Measurements from ENCODE around the gene RB1. TPM values are rescaled to one million over a fixed set of nuclear protein-coding genes. Genes with fewer than 3 reads are reported as not detected.

RB1 gene
- total RNA-seq, 2 donors from 2014 or later, result 42.1 to 43.7 TPM

DNA sequence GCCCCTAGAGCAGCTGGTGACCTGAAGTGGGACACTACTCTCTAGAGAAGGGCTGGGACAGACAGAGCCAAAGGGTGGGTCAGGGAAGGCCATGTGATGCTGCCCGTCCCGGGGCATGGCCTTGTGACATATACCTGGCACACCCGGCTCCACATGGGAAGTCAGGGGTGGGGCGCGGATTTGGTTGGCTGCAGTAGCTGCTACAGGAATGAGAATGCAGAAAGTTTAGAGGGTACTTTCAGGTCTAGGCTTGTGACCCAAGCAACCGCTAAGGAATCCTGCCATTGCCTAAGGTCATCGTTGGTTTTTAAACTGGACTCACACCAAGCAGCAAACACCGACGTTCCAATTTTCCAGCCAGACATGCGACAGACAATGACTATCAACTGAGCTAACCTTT lies 203.5 kb downstream of the RB1 start:
- TF ChIP-seq POLR2A (IDR thresholded peaks at IDR 0.05) (no peak), POLR2AphosphoS5 (IDR thresholded peaks at IDR 0.05) (no peak)
- TF ChIP-seq, protein P1, sequence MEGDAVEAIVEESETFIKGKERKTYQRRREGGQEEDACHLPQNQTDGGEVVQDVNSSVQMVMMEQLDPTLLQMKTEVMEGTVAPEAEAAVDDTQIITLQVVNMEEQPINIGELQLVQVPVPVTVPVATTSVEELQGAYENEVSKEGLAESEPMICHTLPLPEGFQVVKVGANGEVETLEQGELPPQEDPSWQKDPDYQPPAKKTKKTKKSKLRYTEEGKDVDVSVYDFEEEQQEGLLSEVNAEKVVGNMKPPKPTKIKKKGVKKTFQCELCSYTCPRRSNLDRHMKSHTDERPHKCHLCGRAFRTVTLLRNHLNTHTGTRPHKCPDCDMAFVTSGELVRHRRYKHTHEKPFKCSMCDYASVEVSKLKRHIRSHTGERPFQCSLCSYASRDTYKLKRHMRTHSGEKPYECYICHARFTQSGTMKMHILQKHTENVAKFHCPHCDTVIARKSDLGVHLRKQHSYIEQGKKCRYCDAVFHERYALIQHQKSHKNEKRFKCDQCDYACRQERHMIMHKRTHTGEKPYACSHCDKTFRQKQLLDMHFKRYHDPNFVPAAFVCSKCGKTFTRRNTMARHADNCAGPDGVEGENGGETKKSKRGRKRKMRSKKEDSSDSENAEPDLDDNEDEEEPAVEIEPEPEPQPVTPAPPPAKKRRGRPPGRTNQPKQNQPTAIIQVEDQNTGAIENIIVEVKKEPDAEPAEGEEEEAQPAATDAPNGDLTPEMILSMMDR (IDR thresholded peaks at IDR 0.05), result no peak
- H3K27ac ChIP-seq, result peak overlapping the region; percentile 59 to 72
- H3K27me3 ChIP-seq (replicated peaks; ENCODE audit: insufficient read depth), result no peaks in the 10 kb centered on the region
- peak; percentile 64 for DNase-seq (ENCODE audit: low spot score)
- H3K4me3 ChIP-seq, result no peak overlapping the region
- H3K36me3 ChIP-seq, result no peaks in the 10 kb centered on the region
- no peaks in the 10 kb centered on the region for H3K9me3 ChIP-seq
- WGBS, result 48% methylated on average over 10 of the region's 10 CpGs
- intact Hi-C loops (cut with DNase I), result no loop called here
- no peaks in the 10 kb centered on the region for H3K4me1 ChIP-seq (replicated peaks)

DNA sequence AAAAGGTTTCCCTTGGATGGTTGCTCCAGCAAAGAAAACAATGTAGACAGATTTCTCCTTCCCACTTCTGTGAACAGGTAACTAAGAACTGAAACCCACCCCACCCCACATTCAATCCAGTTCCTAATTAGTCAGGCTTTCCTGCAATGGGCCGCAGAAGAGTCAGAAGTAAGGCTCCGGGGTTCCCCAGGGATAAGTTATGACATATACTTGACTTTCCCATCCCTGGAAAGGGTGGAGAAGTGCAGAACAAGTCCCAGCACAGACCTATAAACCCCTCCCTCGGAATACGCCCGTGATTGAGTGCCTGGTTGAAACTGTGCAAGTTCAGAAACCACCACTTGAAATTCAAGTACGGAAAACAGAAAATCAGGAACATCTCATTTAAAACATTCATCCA lies 204.5 kb downstream of the RB1 start:
- DNase-seq (ENCODE audit: low spot score), result no peak
- Histone ChIP-seq H3K4me3 (no peak overlapping the region), H3K27ac (peak overlapping the region in 1 of 2 donors; percentile 27), H3K4me1 (replicated peaks) (no peaks in the 10 kb centered on the region), H3K9me3 (no peaks in the 10 kb centered on the region), H3K27me3 (replicated peaks; ENCODE audit: insufficient read depth) (no peaks in the 10 kb centered on the region), H3K36me3 (no peaks in the 10 kb centered on the region)
- WGBS, result 56% methylated on average over 6 of the region's 6 CpGs
- TF ChIP-seq, protein P1 (IDR thresholded peaks at IDR 0.05), result no peak
- no peak for TF ChIP-seq POLR2A (IDR thresholded peaks at IDR 0.05)
- TF ChIP-seq POLR2AphosphoS5 (IDR thresholded peaks at IDR 0.05), result no peak
- intact Hi-C loops (cut with DNase I), result no loop called here

DNA sequence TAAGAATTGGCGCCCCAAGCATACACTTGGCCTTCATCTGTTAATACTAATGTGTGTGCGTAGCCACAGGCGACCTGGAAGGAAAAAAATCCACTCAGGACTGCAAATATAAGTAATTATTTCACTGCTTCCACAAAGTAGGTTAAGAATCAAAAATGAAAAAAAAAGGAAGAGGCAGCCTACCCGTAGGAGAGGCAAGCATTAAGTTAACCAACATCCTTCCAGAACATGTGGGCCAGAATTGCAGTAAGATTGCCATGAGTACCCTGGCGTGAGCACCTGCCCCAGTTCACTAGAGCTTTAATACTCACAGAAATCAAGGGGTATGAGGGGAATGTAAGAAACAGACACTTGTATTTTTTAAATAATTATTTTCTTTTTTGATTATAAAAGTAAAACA lies 207.1 kb downstream of the RB1 start:
- Histone ChIP-seq H3K36me3 (no peaks in the 10 kb centered on the region), H3K4me1 (replicated peaks) (no peaks in the 10 kb centered on the region), H3K27ac (no peak overlapping the region), H3K9me3 (no peaks in the 10 kb centered on the region), H3K27me3 (replicated peaks; ENCODE audit: insufficient read depth) (no peaks in the 10 kb centered on the region), H3K4me3 (no peak overlapping the region)
- 89% methylated on average over 5 of the region's 5 CpGs for WGBS
- no peak for DNase-seq (ENCODE audit: low spot score)
- TF ChIP-seq POLR2AphosphoS5 (IDR thresholded peaks at IDR 0.05), result no peak
- TF ChIP-seq, protein P1 (IDR thresholded peaks at IDR 0.05), result no peak
- no peak for TF ChIP-seq POLR2A (IDR thresholded peaks at IDR 0.05)
- intact Hi-C loops (cut with DNase I), result no loop called here

DNA sequence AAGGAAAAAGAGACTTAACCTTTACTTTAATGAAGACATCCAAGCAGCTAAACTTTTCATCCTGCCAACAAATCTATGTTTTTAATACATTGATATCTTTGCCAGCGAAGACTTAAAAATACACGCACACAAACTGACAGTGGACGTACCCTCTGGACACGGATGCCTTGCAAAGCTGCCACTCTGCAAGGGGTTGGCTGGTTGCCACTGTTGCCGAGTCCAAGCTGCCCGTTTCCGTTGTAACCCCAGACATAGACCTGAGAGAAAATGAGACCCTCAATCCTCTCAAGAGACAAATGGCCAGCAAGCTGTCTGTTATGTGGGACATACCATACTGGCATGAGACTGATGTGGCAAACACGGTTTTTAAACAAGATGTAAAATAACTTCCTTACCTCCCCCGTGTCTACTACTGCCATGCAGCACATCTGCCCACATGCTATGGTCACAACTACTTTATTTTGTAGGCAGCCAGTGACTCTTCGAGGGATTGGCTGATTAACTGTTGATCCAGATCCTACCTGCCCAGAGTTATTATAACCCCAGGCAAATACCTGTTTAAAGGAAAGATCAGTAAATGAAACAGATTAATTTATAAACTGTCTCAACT lies 208.2 kb downstream of the RB1 start:
- TF ChIP-seq, protein P1 (IDR thresholded peaks at IDR 0.05), result no peak
- TF ChIP-seq POLR2A (IDR thresholded peaks at IDR 0.05) (no peak), POLR2AphosphoS5 (IDR thresholded peaks at IDR 0.05) (no peak)
- intact Hi-C loops (cut with DNase I), result no loop called here
- Histone ChIP-seq H3K27me3 (replicated peaks; ENCODE audit: insufficient read depth) (no peaks in the 10 kb centered on the region), H3K4me1 (replicated peaks) (no peaks in the 10 kb centered on the region), H3K4me3 (no peak overlapping the region), H3K9me3 (no peaks in the 10 kb centered on the region), H3K27ac (no peak overlapping the region), H3K36me3 (no peaks in the 10 kb centered on the region)
- no peak for DNase-seq (ENCODE audit: low spot score)
- WGBS, result 53% methylated on average over 10 of the region's 10 CpGs

DNA sequence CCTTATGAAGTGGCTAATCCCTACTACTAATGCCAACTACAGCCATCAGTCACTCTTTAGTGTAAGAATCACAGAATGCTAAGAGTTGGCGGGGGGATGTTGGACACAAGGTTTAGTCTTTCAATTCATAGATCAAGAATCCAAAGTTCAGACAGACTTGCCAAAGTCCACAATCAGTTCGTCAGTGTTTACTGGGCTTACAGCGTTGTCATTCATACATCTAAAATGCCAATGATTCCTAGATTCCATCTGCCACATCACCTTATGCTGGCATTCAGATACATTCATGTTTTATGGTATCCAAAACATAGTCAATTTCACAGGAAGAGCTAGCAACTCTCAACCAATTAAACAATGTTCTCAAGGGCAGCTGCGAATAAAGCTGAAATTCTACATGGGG lies 211.2 kb downstream of the RB1 start:
- no peaks in the 10 kb centered on the region for H3K9me3 ChIP-seq
- TF ChIP-seq POLR2A (IDR thresholded peaks at IDR 0.05), result no peak
- no peak for TF ChIP-seq POLR2AphosphoS5 (IDR thresholded peaks at IDR 0.05)
- TF ChIP-seq, protein P1 (IDR thresholded peaks at IDR 0.05), result no peak
- no peaks in the 10 kb centered on the region for H3K27me3 ChIP-seq (replicated peaks; ENCODE audit: insufficient read depth)
- 90% methylated on average over 4 of the region's 4 CpGs for WGBS
- no peaks in the 10 kb centered on the region for H3K36me3 ChIP-seq
- intact Hi-C loops (cut with DNase I), result no loop called here
- no peaks in the 10 kb centered on the region for H3K4me1 ChIP-seq (replicated peaks)
- no peak overlapping the region for H3K4me3 ChIP-seq
- no peak overlapping the region for H3K27ac ChIP-seq
- no peak for DNase-seq (ENCODE audit: low spot score)
